GM18498 (cell line): ENCODE results near the gene TMEM50B.
"Not testable (repeated sequence)": the region's sequence is repeated elsewhere in the genome, so short reads cannot be mapped to it uniquely, and the experiment has no call there.

Source experiments
- ATAC-seq: cut with Tn5 transposase; IDR thresholded peaks from one replicate; pipeline ENCODE4 v1.9.1; 2021; ENCODE audit warnings: mild to moderate bottlenecking, moderate library complexity; ENCODE audit not compliant: unreplicated experiment

TMEM50B gene

GRCh38 chr21:33478935-33479678, 667 bp downstream of the TMEM50B start:
- peak; percentile 28 for ATAC-seq

GRCh38 chr21:33478182-33478581, 1.6 kb downstream of the TMEM50B start:
- no peak for ATAC-seq

- ATAC-seq, result no peak
These were observed 2.7 kb downstream of the TMEM50B start for GRCh38 chr21:33477066-33477465.

DNA sequence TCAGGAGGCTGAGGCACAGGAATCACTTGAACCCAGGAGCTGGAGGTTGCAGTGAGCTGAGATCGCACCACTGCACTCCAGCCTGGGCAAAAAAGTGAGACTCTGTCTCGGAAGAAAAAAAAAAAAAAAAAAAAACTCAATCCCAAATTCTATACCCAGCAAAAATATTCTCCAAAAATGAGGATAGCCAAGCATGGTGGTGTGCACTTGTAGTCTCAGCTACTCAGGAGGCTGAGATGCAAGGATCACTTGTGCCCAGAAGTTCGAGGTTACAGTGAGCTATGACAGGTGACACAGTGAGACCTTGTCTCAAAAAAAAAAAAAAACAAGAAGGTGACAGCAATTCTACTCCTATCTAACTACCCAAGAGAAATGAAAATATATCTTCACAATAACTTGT, 6.4 kb downstream of the TMEM50B start:
- ATAC-seq, result no peak

GRCh38 chr21:33470701-33471100, 9.1 kb downstream of the TMEM50B start:
- no peak for ATAC-seq

GRCh38 chr21:33469183-33469582, 10.6 kb downstream of the TMEM50B start:
- ATAC-seq, result not testable (repeated sequence)

GRCh38 chr21:33461538-33462250, 18.1 kb downstream of the TMEM50B start:
- ATAC-seq, result no peak

DNA sequence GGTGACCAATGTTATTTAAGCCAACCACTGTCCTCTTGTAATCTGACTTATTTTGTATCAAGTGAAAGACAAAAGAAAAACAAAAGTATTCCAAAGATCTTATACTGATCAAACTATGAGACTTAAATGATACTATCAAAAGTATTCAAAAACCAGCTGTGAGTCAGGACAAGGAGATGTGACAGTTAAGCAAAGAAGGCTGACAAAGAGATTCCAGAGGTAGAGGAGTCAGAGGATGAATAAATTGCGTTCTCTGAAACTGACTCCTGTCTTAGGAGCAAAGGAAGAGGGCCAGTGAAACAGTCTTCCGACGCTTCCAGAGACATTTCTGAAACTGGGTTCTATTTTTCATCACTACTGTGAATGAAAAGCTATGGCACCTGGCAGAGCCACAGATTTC, 20.9 kb downstream of the TMEM50B start:
- ATAC-seq, result no peak

GRCh38 chr21:33455686-33456446, 23.9 kb downstream of the TMEM50B start:
- no peak for ATAC-seq

- no peak for ATAC-seq
These were observed 27.4 kb downstream of the TMEM50B start for GRCh38 chr21:33452362-33452761.

GRCh38 chr21:33451634-33452071, 28.1 kb downstream of the TMEM50B start:
- ATAC-seq, result no peak

DNA sequence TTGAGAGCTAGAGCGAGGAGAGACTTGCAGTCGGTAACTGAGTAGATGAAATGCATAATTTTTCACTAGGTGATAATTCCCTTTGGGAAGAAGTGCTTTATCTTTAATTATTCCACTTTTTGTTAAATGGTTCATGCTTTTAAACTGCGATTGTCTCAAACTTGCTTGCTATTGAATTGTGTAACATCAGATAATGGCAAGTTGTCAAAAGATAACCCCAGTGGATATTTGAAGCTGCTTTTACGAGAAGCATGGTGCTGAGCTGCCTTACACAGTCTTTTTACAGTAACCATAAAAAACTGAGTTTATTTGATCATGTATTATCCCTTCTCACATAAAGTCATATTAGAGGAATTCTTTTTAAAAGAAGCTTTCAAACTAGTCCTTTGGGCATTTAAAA, 30.2 kb downstream of the TMEM50B start:
- no peak for ATAC-seq

- ATAC-seq, result not testable (repeated sequence)
These were observed 33.2 kb downstream of the TMEM50B start for GRCh38 chr21:33446620-33447019.

DNA sequence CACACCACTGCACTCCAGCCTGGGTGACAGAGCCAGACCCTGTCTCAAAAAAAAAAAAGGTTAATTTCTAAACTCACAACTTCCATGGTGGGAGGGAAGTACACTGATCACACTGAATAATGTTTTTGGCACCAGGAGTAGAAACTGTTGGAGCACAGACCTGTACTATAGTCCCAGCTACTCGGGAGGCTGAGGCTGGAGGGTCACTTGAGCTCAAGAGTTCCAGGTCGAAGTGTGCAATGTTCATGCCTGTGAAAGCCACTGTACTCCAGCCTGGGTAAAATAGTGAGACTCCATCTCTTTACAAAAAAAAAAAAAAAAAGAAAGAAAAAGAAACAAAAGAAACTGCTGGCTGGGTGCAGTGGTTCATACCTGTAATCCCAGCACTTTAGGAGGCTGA, 35.3 kb downstream of the TMEM50B start:
- no peak for ATAC-seq

DNA sequence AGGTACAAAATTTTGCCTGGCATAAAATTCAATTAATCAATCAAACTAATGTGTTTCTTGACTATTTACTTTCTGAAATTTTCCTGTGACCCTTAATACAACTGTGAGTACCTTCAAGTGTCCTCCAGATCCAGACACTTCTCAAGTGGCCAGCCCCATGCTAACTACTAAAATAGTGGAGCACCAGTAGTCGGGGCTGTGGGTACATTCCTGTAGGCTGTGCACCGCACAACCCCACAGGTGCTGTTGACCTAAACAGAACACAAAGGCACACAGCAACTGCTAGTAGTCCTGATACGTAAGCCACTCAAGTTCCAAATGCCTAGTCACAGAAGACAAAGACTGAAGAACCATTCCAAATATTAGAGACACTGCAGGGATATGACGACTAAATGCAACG, 36.6 kb downstream of the TMEM50B start:
- ATAC-seq, result no peak

DNA sequence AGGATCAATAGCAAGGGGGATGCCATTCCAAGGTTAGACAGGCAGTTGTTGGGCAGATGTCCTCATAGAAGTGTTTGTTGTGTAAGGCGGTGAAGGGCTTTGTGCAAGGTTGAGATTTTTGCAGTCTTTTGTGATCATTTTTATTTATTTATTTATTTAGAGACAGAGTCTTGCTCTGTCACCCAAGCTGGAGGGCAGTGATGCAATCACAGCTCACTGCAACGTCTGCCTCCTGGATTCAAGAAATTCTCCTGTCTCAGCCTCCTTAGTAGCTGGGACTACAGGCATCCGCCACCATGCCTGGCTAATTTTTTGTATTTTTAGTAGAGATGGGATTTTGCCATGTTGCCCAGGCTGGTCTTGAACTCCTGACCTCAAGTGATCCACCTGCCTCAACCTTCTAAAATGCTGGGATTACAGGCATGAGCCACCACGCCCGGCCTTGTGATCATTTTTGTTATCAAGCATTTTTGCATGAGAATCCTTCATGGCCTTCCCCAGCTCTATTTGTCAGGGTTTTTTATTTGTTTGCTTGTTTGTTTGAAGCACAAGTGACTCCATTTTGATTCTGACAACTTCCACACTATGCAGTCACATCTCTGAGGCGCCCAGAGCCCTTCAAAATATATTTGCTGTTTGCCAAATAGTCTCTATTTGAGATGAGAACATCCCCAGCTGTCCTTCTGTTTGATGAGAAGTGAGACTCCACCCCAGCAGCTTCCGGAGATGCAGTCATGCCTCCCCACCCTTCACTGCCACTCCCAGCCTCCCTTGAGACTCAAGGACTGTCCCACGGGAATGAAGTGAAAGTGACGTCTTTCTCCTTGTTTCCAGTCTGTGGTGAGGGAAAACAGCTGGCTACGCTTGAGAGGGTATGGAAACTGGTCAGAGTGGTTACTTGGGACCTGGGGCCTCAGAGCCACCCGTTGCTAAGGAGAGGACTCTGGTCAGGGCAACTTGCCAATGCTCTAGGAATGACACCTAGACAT, 38.0 kb downstream of the TMEM50B start:
- ATAC-seq, result peak; percentile 59

- ATAC-seq, result no peak
These were observed 42.6 kb downstream of the TMEM50B start for GRCh38 chr21:33437140-33437539.

GRCh38 chr21:33434770-33435360, 44.9 kb downstream of the TMEM50B start:
- ATAC-seq, result peak; percentile 90

DNA sequence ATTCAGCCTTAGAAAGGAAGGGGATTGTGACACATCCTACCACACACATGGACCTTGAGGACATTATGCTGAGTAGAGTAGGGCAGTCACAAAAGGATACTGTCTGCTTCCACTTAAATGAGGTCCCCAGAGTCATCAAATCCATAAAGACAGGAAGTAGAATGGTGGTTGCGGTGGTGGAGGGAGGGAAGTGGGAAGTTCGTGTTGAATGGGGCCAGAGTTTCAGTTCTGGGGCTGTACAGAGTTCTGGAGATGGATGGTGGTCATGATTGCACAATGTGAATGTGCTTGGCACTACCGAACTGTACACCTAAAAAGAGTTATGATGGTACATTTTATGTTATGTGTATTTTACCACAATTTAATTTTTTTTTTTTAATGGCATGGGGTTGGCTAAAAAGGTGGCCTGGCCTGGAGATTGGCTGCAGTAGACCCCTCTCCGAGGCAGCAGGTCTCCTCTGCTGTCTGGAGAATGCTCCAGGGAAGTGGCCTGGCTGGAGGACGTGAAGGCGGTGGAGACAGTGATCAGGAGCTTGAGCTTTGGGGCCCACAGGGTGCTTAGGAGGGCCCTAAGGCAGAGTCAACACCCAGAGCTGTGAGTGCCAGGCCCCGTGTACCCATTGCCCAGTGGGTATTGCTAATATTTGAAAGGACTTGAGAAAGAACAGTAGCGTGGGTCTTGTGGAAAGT, 46.2 kb downstream of the TMEM50B start:
- ATAC-seq, result no peak
